Left colon (tissue), 2 donors: ENCODE measurements around the gene BCAR3. TPM values are rescaled to one million over a fixed set of nuclear protein-coding genes. Genes with fewer than 3 reads are reported as not detected.

Experiments
- total RNA-seq, 2 donors: library from RNA; stranded (reverse); fragmentation: NEBNext Ultra II Directional; extraction: Animal tissue kit (Norgen Biotek cat#: 25700); gene quantifications; one replicate each; pipeline ENCODE4 v1.2.1, GENCODE V29; 2021
- donor health status: DM: no; HTN: no; CAD: no.
- donor health status: DM: yes; HTN: yes; CAD: no.

Gene BCAR3
- total RNA-seq, 2 donors from 2014 or later: 64.0 to 79.0 TPM

Other genes starting within 250 kb of the BCAR3 start
- gene FNBP1L, start 233.7 kb downstream of the BCAR3 start, total RNA-seq: 10 to 100 TPM; 46.7 to 64.2 TPM
- gene DNTTIP2, start 197.4 kb upstream of the BCAR3 start, total RNA-seq: 10 to 100 TPM; 30.7 to 33.3 TPM
- 10 to 100 TPM; 13.5 to 14.0 TPM for gene GCLM, start 227.6 kb upstream of the BCAR3 start, total RNA-seq